Smooth muscle cell (in vitro differentiated cells): ENCODE results near the gene DTX1. TPM values are rescaled to one million over a fixed set of nuclear protein-coding genes. Genes with fewer than 3 reads are reported as not detected.

Experiments
- DNase-seq: peaks from one replicate; lab custom pipeline; 2025; ENCODE audit not compliant: unreplicated experiment; lab: John Stamatoyannopoulos, UW
- H2AFZ ChIP-seq: fragments of 200-600 bp; sonication (generic); 2 replicates; pipeline ENCODE4 v1.6.0; 2016; ENCODE audit warnings: antibody characterized with exemption, low read depth, mild to moderate bottlenecking
- H3F3A ChIP-seq: fragments of 200-600 bp; sonication (generic); 2 replicates; pipeline ENCODE4 v1.6.0; 2017; ENCODE audit warnings: antibody characterized with exemption, low read depth
- H3K27ac ChIP-seq: fragments of 200-600 bp; sonication (generic); 2 replicates; pipeline ENCODE4 v1.5.1; 2016; ENCODE audit warnings: low read depth, mild to moderate bottlenecking
- H3K27me3 ChIP-seq: fragments of 200-600 bp; sonication (generic); 2 replicates; pipeline ENCODE4 v1.6.1; 2016; ENCODE audit warnings: low read depth, mild to moderate bottlenecking
- H3K36me3 ChIP-seq: fragments of 200-600 bp; sonication (generic); 2 replicates; pipeline ENCODE4 v1.5.1; 2016; ENCODE audit warnings: low read depth
- H3K4me1 ChIP-seq: fragments of 200-600 bp; sonication (generic); 2 replicates; pipeline ENCODE4 v1.5.1; 2016; ENCODE audit warnings: low read depth
- H3K4me2 ChIP-seq: fragments of 200-600 bp; sonication (generic); 2 replicates; pipeline ENCODE4 v1.6.0; 2016; ENCODE audit warnings: mild to moderate bottlenecking
- H3K4me3 ChIP-seq: fragments of 200-600 bp; sonication (generic); 2 replicates; pipeline ENCODE4 v1.5.1; 2016; ENCODE audit warnings: mild to moderate bottlenecking
- H3K79me2 ChIP-seq: fragments of 200-600 bp; sonication (generic); 2 replicates; pipeline ENCODE4 v1.6.0; 2016; ENCODE audit warnings: low read depth, mild to moderate bottlenecking
- H3K9ac ChIP-seq: fragments of 200-600 bp; sonication (generic); 2 replicates; pipeline ENCODE4 v1.6.0; 2016; ENCODE audit warnings: low read depth
- H3K9me3 ChIP-seq: fragments of 200-600 bp; sonication (generic); replicated peaks from 2 replicates; pipeline ENCODE4 v1.5.1; 2016; ENCODE audit warnings: low read depth
- H4K20me1 ChIP-seq: fragments of 200-600 bp; sonication (generic); 2 replicates; pipeline ENCODE4 v1.6.0; 2016; ENCODE audit warnings: low read depth
- CTCF ChIP-seq: fragments of 200-600 bp; sonication (generic); IDR thresholded peaks from 2 replicates; pipeline ENCODE4 v1.5.1; 2017; ENCODE audit warnings: borderline replicate concordance, mild to moderate bottlenecking, antibody characterized with exemption; ENCODE audit not compliant: insufficient read depth, poor library complexity, severe bottlenecking
- WGBS: methylation state at CpG from one replicate; pipeline ENCODE4 v1.1.7; 2016; ENCODE audit warnings: low lambda C conversion rate; 5-methylcytosine and 5-hydroxymethylcytosine counted together
- polyA plus RNA-seq: library from polyadenylated mRNA; unstranded; fragments of >200 nt; fragmentation: Nextera tagmentation; extraction: Ambion mirVana; gene quantifications from 2 replicates; pipeline ENCODE4 v1.2.1, GENCODE V29; 2016
- total RNA-seq: library from RNA; depleted of rRNA; stranded (reverse); fragments of >200 nt; gene quantifications from 2 replicates; pipeline ENCODE4 v1.2.3, GENCODE V29; 2014

Gene DTX1
- total and polyA plus RNA-seq, 2 experiments from 2014 or later, result 0.09 to 1.1 TPM

GRCh38 chr12:113039911-113040445, 16.6 kb upstream of the DTX1 start:
- Histone ChIP-seq H3K4me2 (no peak overlapping the region), H2AFZ (no peak overlapping the region), H4K20me1 (no peaks in the 10 kb centered on the region), H3K27me3 (peaks cover 3% of the 10 kb centered on the region), H3K36me3 (no peaks in the 10 kb centered on the region), H3K9ac (no peak overlapping the region), H3K27ac (no peak overlapping the region), H3F3A (no peaks in the 10 kb centered on the region), H3K4me3 (no peak overlapping the region), H3K9me3 (no peaks in the 10 kb centered on the region), H3K4me1 (no peaks in the 10 kb centered on the region), H3K79me2 (no peaks in the 10 kb centered on the region)
- WGBS, result 74% methylated on average over 4 of the region's 4 CpGs
- no peak for TF ChIP-seq CTCF
- DNase-seq, result no peak

- no peaks in the 10 kb centered on the region for H4K20me1 ChIP-seq
- H3K9ac ChIP-seq, result no peak overlapping the region
- H3K36me3 ChIP-seq, result no peaks in the 10 kb centered on the region
- no peaks in the 10 kb centered on the region for H3F3A ChIP-seq
- no peak for DNase-seq
- no peak for TF ChIP-seq CTCF
- H3K27me3 ChIP-seq, result peaks cover 8% of the 10 kb centered on the region
- no peak overlapping the region for H3K4me3 ChIP-seq
- H3K4me1 ChIP-seq, result no peaks in the 10 kb centered on the region
- no peaks in the 10 kb centered on the region for H3K79me2 ChIP-seq
- no peak overlapping the region for H3K4me2 ChIP-seq
- no peak overlapping the region for H2AFZ ChIP-seq
- no peaks in the 10 kb centered on the region for H3K9me3 ChIP-seq
- no peak overlapping the region for H3K27ac ChIP-seq
- WGBS, result 78% methylated on average over 7 of the region's 7 CpGs
Measured at GRCh38 chr12:113040722-113041171, 15.8 kb upstream of the DTX1 start.

GRCh38 chr12:113041560-113041959, 15.0 kb upstream of the DTX1 start:
- Histone ChIP-seq H3K4me1 (no peaks in the 10 kb centered on the region), H3K27me3 (peaks cover 8% of the 10 kb centered on the region), H3K4me2 (no peak overlapping the region), H3K9ac (no peak overlapping the region), H2AFZ (no peak overlapping the region), H3K79me2 (no peaks in the 10 kb centered on the region), H3F3A (no peaks in the 10 kb centered on the region), H4K20me1 (no peaks in the 10 kb centered on the region), H3K36me3 (no peaks in the 10 kb centered on the region), H3K4me3 (no peak overlapping the region), H3K27ac (no peak overlapping the region), H3K9me3 (no peaks in the 10 kb centered on the region)
- TF ChIP-seq CTCF, result no peak
- DNase-seq, result no peak
- 92% methylated on average over 7 of the region's 7 CpGs for WGBS

- Histone ChIP-seq H3K27ac (no peak overlapping the region), H3K9me3 (no peaks in the 10 kb centered on the region), H2AFZ (no peak overlapping the region), H3K79me2 (no peaks in the 10 kb centered on the region), H3K4me1 (no peaks in the 10 kb centered on the region), H3K27me3 (peaks cover 16% of the 10 kb centered on the region), H3K9ac (no peak overlapping the region), H4K20me1 (no peaks in the 10 kb centered on the region), H3K36me3 (no peaks in the 10 kb centered on the region), H3F3A (no peaks in the 10 kb centered on the region), H3K4me2 (no peak overlapping the region), H3K4me3 (no peak overlapping the region)
- no peak for DNase-seq
- 87% methylated on average over 8 of the region's 8 CpGs for WGBS
- TF ChIP-seq CTCF, result no peak
Measured at GRCh38 chr12:113043240-113043639, 13.3 kb upstream of the DTX1 start.
